SK-N-MC (cell line): Measurements from ENCODE around the gene MOB3B.

Experiments used
- EZH2 ChIP-seq: fragments of 200-600 bp; sonication (generic); IDR thresholded peaks from one replicate; pipeline ENCODE4 v1.6.1; 2017; ENCODE audit warnings: antibody characterized with exemption
- FOXP2 ChIP-seq: optimal IDR thresholded peaks from 2 replicates; pipeline ENCODE3; 2011; ENCODE audit warnings: mild to moderate bottlenecking, moderate library complexity; ENCODE audit not compliant: insufficient read depth; ENCODE audit errors: extremely low read length, control extremely low read depth
- POLR2AphosphoS5 ChIP-seq: IDR thresholded peaks from 2 replicates; pipeline ENCODE4 v1.6.1; 2012; ENCODE audit warnings: mild to moderate bottlenecking, low read depth, low read length, borderline replicate concordance

- TF ChIP-seq EZH2: no peak
- TF ChIP-seq POLR2AphosphoS5: no peak
- TF ChIP-seq FOXP2: no peak
Measured at GRCh38 chr9:27422279-27422834, 107.3 kb downstream of the MOB3B start.
